OCI-LY7 (cell line): Measurements from ENCODE around the gene TAPBP. TPM values are rescaled to one million over a fixed set of nuclear protein-coding genes. Genes with fewer than 3 reads are reported as not detected.
A peak's percentile ranks its signal among the peaks of the same experiment; 100 is the strongest.

Source experiments
- BruUV-seq: library from RNA; stranded (reverse); fragments of 400-500 nt; replicated peaks from 2 replicates; lab custom pipeline; 2021; lab: Mats Ljungman, UMichigan
- CTCF ChIA-PET: fragments of 300-600 bp; sonication (Branson Sonifier 250); formaldehyde crosslinking; loops from one replicate; lab custom pipeline; 2022; ENCODE audit warnings: antibody characterized with exemption; ENCODE audit not compliant: unreplicated experiment; lab: Charles Lee
- POLR2A ChIA-PET: fragments of 300-600 bp; sonication (Branson Sonifier 250); formaldehyde crosslinking; loops from one replicate; lab custom pipeline; 2022; ENCODE audit warnings: antibody characterized with exemption; lab: Charles Lee
- DNase-seq: peaks from one replicate; pipeline ENCODE4 v3.0.0-alpha.2; 2015; ENCODE audit warnings: low spot score
- H2AFZ ChIP-seq: fragments of 200-600 bp; sonication (generic), shearing (Covaris generic); 2 replicates; pipeline ENCODE4 v1.6.1; 2014; ENCODE audit warnings: mild to moderate bottlenecking, antibody characterized with exemption, low read length, moderate library complexity
- H3K27ac ChIP-seq: fragments of 200-600 bp; sonication (generic); 2 replicates; pipeline ENCODE4 v1.5.1; 2014; ENCODE audit warnings: mixed run types, low read depth, mild to moderate bottlenecking, moderate library complexity, low read length, inconsistent platforms; ENCODE audit not compliant: poor library complexity, severe bottlenecking
- H3K36me3 ChIP-seq: fragments of 200-600 bp; sonication (generic); 2 replicates; pipeline ENCODE4 v1.6.1; 2014; ENCODE audit warnings: mild to moderate bottlenecking, antibody characterized with exemption, low read length, moderate library complexity, mixed read lengths; ENCODE audit not compliant: insufficient read depth
- H3K4me1 ChIP-seq: fragments of 200-600 bp; sonication (generic); 2 replicates; pipeline ENCODE4 v1.5.1; 2014; ENCODE audit warnings: mild to moderate bottlenecking, low read length; ENCODE audit not compliant: insufficient read depth, poor library complexity, severe bottlenecking
- H3K4me2 ChIP-seq: fragments of 200-600 bp; sonication (generic); 2 replicates; pipeline ENCODE4 v1.6.1; 2014; ENCODE audit warnings: mild to moderate bottlenecking, low read length
- H3K4me3 ChIP-seq: fragments of 200-600 bp; sonication (generic); 2 replicates; pipeline ENCODE4 v1.5.1; 2014; ENCODE audit warnings: mild to moderate bottlenecking, low read depth, low read length; ENCODE audit not compliant: poor library complexity, severe bottlenecking
- H3K79me2 ChIP-seq: fragments of 200-600 bp; sonication (generic); 2 replicates; pipeline ENCODE4 v1.6.1; 2016; ENCODE audit warnings: low read depth, mild to moderate bottlenecking, low read length, moderate library complexity, mixed read lengths; ENCODE audit not compliant: insufficient read depth
- H3K9me2 ChIP-seq: fragments of 200-600 bp; sonication (generic); 2 replicates; pipeline ENCODE4 v1.6.1; 2016; ENCODE audit warnings: mild to moderate bottlenecking, low read length, mixed read lengths; ENCODE audit not compliant: insufficient read depth
- H3K9me3 ChIP-seq: fragments of 200-600 bp; sonication (generic); 2 replicates; pipeline ENCODE4 v1.6.1; 2014; ENCODE audit warnings: mild to moderate bottlenecking, mixed run types, low read length, mixed read lengths
- H4K20me1 ChIP-seq: fragments of 200-600 bp; sonication (generic); 2 replicates; pipeline ENCODE4 v1.6.1; 2014; ENCODE audit warnings: mild to moderate bottlenecking, antibody characterized with exemption, low read length, moderate library complexity, mixed read lengths; ENCODE audit not compliant: insufficient read depth
- EZH2phosphoT487 ChIP-seq: fragments of 200-600 bp; sonication (generic); IDR thresholded peaks from 2 replicates; pipeline ENCODE4 v1.6.1; 2018; ENCODE audit warnings: low read depth, borderline replicate concordance, mild to moderate bottlenecking, mixed run types, antibody characterized with exemption, low read length, moderate library complexity, mixed read lengths
- intact Hi-C: fragments of 100-400 bp; cut with micrococcal nuclease; formaldehyde crosslinking; loops from one replicate; pipeline ENCODE4 v1.10.0; 2022; ENCODE audit not compliant: unreplicated experiment
- total RNA-seq, 2 experiments: library from RNA; depleted of rRNA in 1 of 2; stranded (reverse); fragments of >200 nt in 1 of 2; shearing (Covaris generic) in 1 of 2; gene quantifications; 2 replicates each; pipeline ENCODE4 v1.2.3, GENCODE V29; 2014 to 2022
- TF ChIP-seq, protein P1 (sequence below): fragments of 200-600 bp; sonication (generic); conservative IDR thresholded peaks from 2 replicates; pipeline ENCODE4 v1.5.1; 2014; ENCODE audit warnings: mild to moderate bottlenecking, antibody characterized with exemption, low read length, moderate library complexity, mixed read lengths

Gene TAPBP
- total RNA-seq, 2 experiments from 2014 or later, result 106 to 148 TPM

DNA sequence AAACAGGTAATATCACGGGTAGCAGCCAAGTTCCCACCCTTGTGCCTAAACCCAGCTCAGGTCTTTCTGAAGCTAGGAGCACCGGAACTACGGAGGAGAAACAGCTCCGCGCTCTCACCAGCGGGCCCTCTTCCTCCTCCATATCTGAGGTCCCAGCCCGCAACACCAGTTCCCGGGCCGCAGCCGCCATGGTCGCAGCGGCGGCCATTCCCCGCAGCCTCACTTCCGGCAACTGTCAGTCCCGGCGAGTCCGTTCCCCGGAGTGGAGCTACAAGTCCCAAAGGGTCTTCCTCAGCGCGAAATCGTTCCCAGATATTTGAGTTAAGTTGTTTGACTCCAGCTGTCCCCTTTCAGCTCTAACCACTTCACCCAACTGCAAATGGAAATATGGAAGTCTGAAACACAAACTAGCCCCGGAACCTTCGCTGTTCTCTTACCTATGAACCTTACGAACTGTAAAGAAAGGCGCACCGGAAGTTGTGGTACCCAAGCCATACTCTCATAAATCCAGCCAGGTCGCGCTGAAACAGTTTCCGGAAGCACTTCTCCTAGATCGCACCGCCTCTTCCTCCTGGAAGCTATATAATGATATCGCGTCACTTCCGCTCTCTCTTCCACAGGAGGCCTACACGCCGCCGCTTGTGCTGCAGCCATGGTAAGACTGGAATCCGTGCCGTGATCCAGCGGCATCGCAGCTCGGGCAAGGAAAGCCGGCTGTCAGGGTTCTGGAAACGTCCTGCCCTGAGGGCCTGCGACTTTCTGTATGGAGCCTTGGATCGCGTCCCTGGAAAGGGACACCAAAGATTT lies 42.2 kb downstream of the TAPBP start, which contains the start of the genes RPS18 and VPS52:
TSS of gene RPS18 (plus strand) at position 608 of the 807 bp plus-strand sequence. CDS start at position 653, 45 bp downstream.
TSS of gene VPS52 (minus strand) at position 409 of the 807 bp plus-strand sequence. CDS start at position 208, 201 bp downstream.
- intact Hi-C loops, result loop anchor here (1.0 to 2.0 kb wide), 2 partner anchors 22 to 71 kb away; partner anchors contain the start of genes RXRB and SLC39A7
- ChIA-PET CTCF (interaction anchor here (0.6 kb wide), 2 partner anchors 25 kb away, joined by 3 to 4 read pairs; no protein-coding TSS in a partner anchor), POLR2A (interaction anchor here (0.5 to 2.5 kb wide), 19 partner anchors 9 to 1046 kb away, joined by 3 to 19 read pairs (median 4); partner anchors contain the start of genes PFDN6, RGL2, UQCC2 and WDR46)
- peaks cover 43% of the 10 kb centered on the region for H3K4me1 ChIP-seq
- H3K9me2 ChIP-seq, result no peaks in the 10 kb centered on the region
- peak within 1 kb of the TSS; percentile 93 for H3K27ac ChIP-seq
- H3K79me2 ChIP-seq, result peaks cover 55% of the 10 kb centered on the region
- peak; percentile 99 for DNase-seq
- TF ChIP-seq EZH2phosphoT487, result no peak
- TF ChIP-seq, protein P1, sequence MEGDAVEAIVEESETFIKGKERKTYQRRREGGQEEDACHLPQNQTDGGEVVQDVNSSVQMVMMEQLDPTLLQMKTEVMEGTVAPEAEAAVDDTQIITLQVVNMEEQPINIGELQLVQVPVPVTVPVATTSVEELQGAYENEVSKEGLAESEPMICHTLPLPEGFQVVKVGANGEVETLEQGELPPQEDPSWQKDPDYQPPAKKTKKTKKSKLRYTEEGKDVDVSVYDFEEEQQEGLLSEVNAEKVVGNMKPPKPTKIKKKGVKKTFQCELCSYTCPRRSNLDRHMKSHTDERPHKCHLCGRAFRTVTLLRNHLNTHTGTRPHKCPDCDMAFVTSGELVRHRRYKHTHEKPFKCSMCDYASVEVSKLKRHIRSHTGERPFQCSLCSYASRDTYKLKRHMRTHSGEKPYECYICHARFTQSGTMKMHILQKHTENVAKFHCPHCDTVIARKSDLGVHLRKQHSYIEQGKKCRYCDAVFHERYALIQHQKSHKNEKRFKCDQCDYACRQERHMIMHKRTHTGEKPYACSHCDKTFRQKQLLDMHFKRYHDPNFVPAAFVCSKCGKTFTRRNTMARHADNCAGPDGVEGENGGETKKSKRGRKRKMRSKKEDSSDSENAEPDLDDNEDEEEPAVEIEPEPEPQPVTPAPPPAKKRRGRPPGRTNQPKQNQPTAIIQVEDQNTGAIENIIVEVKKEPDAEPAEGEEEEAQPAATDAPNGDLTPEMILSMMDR, result no peak; the same call in 1 of the 2 replicates
- H3K36me3 ChIP-seq, result peaks cover 78% of the 10 kb centered on the region
- no peaks in the 10 kb centered on the region for H3K9me3 ChIP-seq
- peak within 1 kb of the TSS; percentile 93 for H3K4me2 ChIP-seq
- peaks cover 31% of the 10 kb centered on the region for H4K20me1 ChIP-seq
- H2AFZ ChIP-seq, result peak within 1 kb of the TSS; percentile 88
- peak within 1 kb of the TSS; percentile 97 for H3K4me3 ChIP-seq
- BruUV-seq, result TSS peak; percentile 91

DNA sequence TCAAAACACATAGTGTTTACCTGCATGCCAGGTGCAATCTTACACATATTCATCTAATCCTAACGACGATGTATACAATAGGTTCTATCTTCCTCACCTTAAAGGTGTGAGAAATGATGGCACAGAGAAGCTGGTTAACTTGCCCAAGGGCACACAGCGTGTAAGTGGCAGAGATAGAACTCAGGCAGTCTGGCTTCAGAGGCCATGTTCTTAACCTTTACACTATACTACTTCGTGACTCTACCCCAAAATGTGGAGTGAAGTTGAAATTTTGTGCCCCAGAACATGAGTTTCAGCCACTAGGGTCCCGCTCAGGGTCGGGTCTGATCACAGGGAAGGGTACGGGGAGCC lies 42.8 kb downstream of the TAPBP start:
- Histone ChIP-seq H3K9me3 (no peaks in the 10 kb centered on the region), H3K79me2 (peaks cover 55% of the 10 kb centered on the region), H4K20me1 (peaks cover 31% of the 10 kb centered on the region), H3K27ac (peak overlapping the region; percentile 93), H3K9me2 (no peaks in the 10 kb centered on the region), H3K4me1 (peaks cover 37% of the 10 kb centered on the region), H2AFZ (peak overlapping the region; percentile 88), H3K4me3 (peak overlapping the region; percentile 97), H3K4me2 (peak overlapping the region; percentile 93), H3K36me3 (peaks cover 78% of the 10 kb centered on the region)
- intact Hi-C loops, result loop anchor here (1.0 kb wide), 1 partner anchor 22 kb away; no protein-coding TSS in a partner anchor
- ChIA-PET POLR2A (interaction anchor here (0.9 to 2.5 kb wide), 15 partner anchors 8 to 440 kb away, joined by 3 to 19 read pairs (median 5); partner anchors contain the start of genes PFDN6, RGL2, UQCC2 and WDR46), CTCF (interaction anchor here (0.6 kb wide), 2 partner anchors 25 to 26 kb away, joined by 3 to 4 read pairs; no protein-coding TSS in a partner anchor)
- no TSS peak for BruUV-seq
- DNase-seq, result no peak
- TF ChIP-seq, protein P1, result peak; percentile 20; the same call in 1 of the 2 replicates
- no peak for TF ChIP-seq EZH2phosphoT487
